NT2/D1 (cell line): ENCODE measurements around the gene FOXQ1.

ENCODE experiments used
- DNase-seq: peaks from one replicate; pipeline ENCODE4 v3.0.0-alpha.2; 2011; ENCODE audit warnings: low read depth, low spot score
- H3K27me3 ChIP-seq: 2 replicates; pipeline ENCODE4 v1.6.0; 2011; ENCODE audit warnings: mild to moderate bottlenecking; ENCODE audit not compliant: insufficient read length, insufficient read depth
- H3K36me3 ChIP-seq: 2 replicates; pipeline ENCODE4 v1.6.1; 2011; ENCODE audit warnings: mild to moderate bottlenecking, low read length, mixed read lengths; ENCODE audit not compliant: insufficient read depth, insufficient read length
- H3K4me1 ChIP-seq: 2 replicates; pipeline ENCODE4 v1.5.1; 2011; ENCODE audit not compliant: insufficient read depth, insufficient read length
- H3K4me3 ChIP-seq: 2 replicates; pipeline ENCODE4 v1.5.1; 2011; ENCODE audit warnings: low read depth; ENCODE audit not compliant: insufficient read length
- H3K9ac ChIP-seq: 2 replicates; pipeline ENCODE4 v1.6.0; 2011; ENCODE audit warnings: low read depth; ENCODE audit not compliant: insufficient read length
- H3K9me3 ChIP-seq: 2 replicates; pipeline ENCODE4 v1.5.1; 2011; ENCODE audit warnings: mild to moderate bottlenecking, low read length; ENCODE audit not compliant: insufficient read depth
- SUZ12 ChIP-seq: IDR thresholded peaks from 2 replicates; pipeline ENCODE4 v1.6.1; 2011; ENCODE audit not compliant: insufficient read length, insufficient read depth; ENCODE audit errors: extremely low read depth
- YY1 ChIP-seq: IDR thresholded peaks from 2 replicates; pipeline ENCODE4 v1.6.1; 2011; ENCODE audit not compliant: insufficient read length, insufficient read depth
- ZNF274 ChIP-seq: IDR thresholded peaks from 2 replicates; pipeline ENCODE4 v1.6.1; 2011; ENCODE audit warnings: mild to moderate bottlenecking, low read depth, low read length

The FOXQ1 gene

DNA sequence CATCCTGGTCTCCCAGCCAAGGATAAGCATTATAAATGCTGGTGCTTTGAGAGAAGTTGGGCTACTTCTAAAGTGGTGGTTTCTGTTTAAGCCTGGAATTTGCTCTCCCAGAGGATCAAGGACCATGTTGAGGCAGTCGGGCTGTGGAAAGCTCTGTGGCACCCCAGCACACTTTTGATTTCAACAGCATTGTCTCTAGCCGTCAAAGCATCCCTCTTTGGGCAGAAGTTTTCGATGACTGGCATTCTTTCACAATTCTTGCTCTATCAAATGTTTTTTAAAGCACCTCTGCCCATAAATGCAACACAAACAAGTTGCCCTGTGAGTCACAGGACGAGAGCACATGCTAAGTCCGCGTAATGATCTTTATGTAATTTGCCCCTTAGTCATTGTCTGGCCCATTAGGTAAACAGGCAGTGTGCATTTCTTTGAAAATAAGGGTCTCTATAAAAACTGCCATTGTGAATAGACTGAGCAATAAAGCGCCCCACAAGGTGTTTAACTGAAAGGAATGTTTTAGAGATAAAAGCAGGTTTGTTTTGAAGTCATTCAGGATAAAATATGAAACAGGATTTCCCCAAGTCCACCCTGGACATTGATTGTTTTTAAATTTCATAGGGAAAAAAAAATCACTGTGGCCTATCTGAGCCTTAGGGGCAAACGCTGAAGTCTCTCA, 44.7 kb upstream of the FOXQ1 start:
- TF ChIP-seq ZNF274 (no peak), YY1 (no peak), SUZ12 (no peak)
- DNase-seq: no peak
- no peak overlapping the region for H3K9ac ChIP-seq
- no peaks in the 10 kb centered on the region for H3K36me3 ChIP-seq
- peaks cover 2% of the 10 kb centered on the region for H3K4me1 ChIP-seq
- H3K27me3 ChIP-seq: no peaks in the 10 kb centered on the region
- H3K9me3 ChIP-seq: peaks cover 2% of the 10 kb centered on the region; the same call in 1 of the 2 replicates
- no peak overlapping the region for H3K4me3 ChIP-seq

GRCh38 chr6:1267790-1268762, 43.8 kb upstream of the FOXQ1 start:
- DNase-seq: no peak
- peaks cover 2% of the 10 kb centered on the region for H3K4me1 ChIP-seq
- peaks cover 10% of the 10 kb centered on the region; the same call in 1 of the 2 replicates for H3K9me3 ChIP-seq
- TF ChIP-seq ZNF274 (no peak), SUZ12 (no peak), YY1 (no peak)
- H3K4me3 ChIP-seq: no peak overlapping the region
- no peak overlapping the region for H3K9ac ChIP-seq
- no peaks in the 10 kb centered on the region for H3K27me3 ChIP-seq
- H3K36me3 ChIP-seq: no peaks in the 10 kb centered on the region

GRCh38 chr6:1271071-1271763, 40.7 kb upstream of the FOXQ1 start:
- Histone ChIP-seq H3K9me3 (peaks cover 10% of the 10 kb centered on the region; the same call in 1 of the 2 replicates), H3K27me3 (no peaks in the 10 kb centered on the region), H3K4me3 (no peak overlapping the region), H3K9ac (no peak overlapping the region), H3K4me1 (peaks cover 2% of the 10 kb centered on the region), H3K36me3 (no peaks in the 10 kb centered on the region)
- DNase-seq: no peak
- TF ChIP-seq ZNF274 (no peak), SUZ12 (no peak), YY1 (no peak)

GRCh38 chr6:1278061-1278720, 33.7 kb upstream of the FOXQ1 start:
- TF ChIP-seq SUZ12 (no peak), YY1 (no peak), ZNF274 (no peak)
- Histone ChIP-seq H3K9me3 (no peaks in the 10 kb centered on the region), H3K27me3 (no peaks in the 10 kb centered on the region), H3K4me3 (no peak overlapping the region), H3K36me3 (no peaks in the 10 kb centered on the region), H3K9ac (no peak overlapping the region), H3K4me1 (no peaks in the 10 kb centered on the region)
- no peak for DNase-seq

- H3K4me1 ChIP-seq: no peaks in the 10 kb centered on the region
- H3K9ac ChIP-seq: no peak overlapping the region
- no peak for DNase-seq
- TF ChIP-seq ZNF274 (no peak), SUZ12 (no peak), YY1 (no peak)
- H3K27me3 ChIP-seq: no peaks in the 10 kb centered on the region
- H3K9me3 ChIP-seq: no peaks in the 10 kb centered on the region
- H3K4me3 ChIP-seq: no peak overlapping the region
- no peaks in the 10 kb centered on the region for H3K36me3 ChIP-seq
Measured at GRCh38 chr6:1279065-1279464, 32.8 kb upstream of the FOXQ1 start.

DNA sequence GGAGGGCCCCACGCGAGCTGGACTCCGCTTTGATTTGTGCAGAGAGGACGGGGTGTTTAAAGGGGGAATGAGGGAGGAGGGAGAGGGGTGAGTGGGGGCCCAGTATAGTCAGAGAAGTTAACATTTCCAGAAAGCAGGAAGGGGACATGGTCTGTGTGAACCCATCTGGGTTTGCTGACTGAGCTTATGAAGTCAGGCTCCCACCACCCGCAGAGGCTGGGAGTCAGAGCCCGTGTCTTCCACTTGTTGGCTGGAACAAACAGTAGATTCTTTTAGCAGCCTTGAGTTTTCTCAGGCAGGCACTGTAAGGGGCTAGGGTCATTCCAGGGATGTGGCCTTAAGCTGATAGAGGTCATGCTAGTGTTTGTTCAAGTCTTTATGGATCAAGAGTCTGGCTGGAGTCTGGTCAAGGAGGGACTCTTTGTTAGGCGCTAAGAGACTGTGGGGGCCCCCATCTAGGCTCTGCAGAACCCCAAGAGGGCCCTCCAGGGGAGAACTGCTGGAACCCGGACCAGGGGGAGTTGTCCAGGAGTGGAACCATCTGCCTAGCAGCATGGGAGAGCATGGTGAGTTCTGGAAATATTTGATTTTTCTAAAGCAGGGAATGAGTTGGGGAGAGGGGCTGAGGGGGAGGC, 31.1 kb upstream of the FOXQ1 start:
- Histone ChIP-seq H3K4me3 (no peak overlapping the region), H3K9ac (no peak overlapping the region), H3K27me3 (no peaks in the 10 kb centered on the region), H3K9me3 (no peaks in the 10 kb centered on the region), H3K36me3 (no peaks in the 10 kb centered on the region), H3K4me1 (no peaks in the 10 kb centered on the region)
- no peak for DNase-seq
- TF ChIP-seq ZNF274 (no peak), YY1 (no peak), SUZ12 (no peak)
